HL-60 (cell line): ENCODE measurements around the gene CLEC10A.

Experiments
- CTCF ChIP-seq: IDR thresholded peaks from one replicate; pipeline ENCODE4 v1.5.1; 2011; ENCODE audit warnings: low read length, control low read depth, inconsistent platforms; ENCODE audit not compliant: insufficient read depth
- GABPA ChIP-seq: IDR thresholded peaks from 2 replicates; pipeline ENCODE4 v1.6.1; 2012; ENCODE audit warnings: low read depth
- POLR2AphosphoS5 ChIP-seq: IDR thresholded peaks from 2 replicates; pipeline ENCODE4 v1.6.1; 2012; ENCODE audit warnings: low read depth
- REST ChIP-seq: IDR thresholded peaks from 2 replicates; pipeline ENCODE4 v1.6.1; 2012; ENCODE audit warnings: low read depth; ENCODE audit not compliant: insufficient replicate concordance
- SPI1 ChIP-seq: IDR thresholded peaks from 2 replicates; pipeline ENCODE4 v1.6.1; 2012; ENCODE audit warnings: low read depth, mild to moderate bottlenecking, borderline replicate concordance

GRCh38 chr17:7114875-7115614 is 35.0 kb upstream of the CLEC10A start:
- TF ChIP-seq CTCF, result no peak
- no peak for TF ChIP-seq REST
- TF ChIP-seq GABPA, result no peak
- no peak for TF ChIP-seq POLR2AphosphoS5
- TF ChIP-seq SPI1, result no peak
